Uterine smooth muscle cell (primary cell): Measurements from ENCODE around the gene IL11RA. TPM values are rescaled to one million over a fixed set of nuclear protein-coding genes. Genes with fewer than 3 reads are reported as not detected.

Source experiments
- total RNA-seq: library from RNA; depleted of rRNA; stranded (reverse); fragments of >200 nt; gene quantifications from 2 replicates; pipeline ENCODE4 v1.2.3, GENCODE V29; 2014

The IL11RA gene
- total RNA-seq = 5.8 and 8.0 TPM in 2 replicates

DNA sequence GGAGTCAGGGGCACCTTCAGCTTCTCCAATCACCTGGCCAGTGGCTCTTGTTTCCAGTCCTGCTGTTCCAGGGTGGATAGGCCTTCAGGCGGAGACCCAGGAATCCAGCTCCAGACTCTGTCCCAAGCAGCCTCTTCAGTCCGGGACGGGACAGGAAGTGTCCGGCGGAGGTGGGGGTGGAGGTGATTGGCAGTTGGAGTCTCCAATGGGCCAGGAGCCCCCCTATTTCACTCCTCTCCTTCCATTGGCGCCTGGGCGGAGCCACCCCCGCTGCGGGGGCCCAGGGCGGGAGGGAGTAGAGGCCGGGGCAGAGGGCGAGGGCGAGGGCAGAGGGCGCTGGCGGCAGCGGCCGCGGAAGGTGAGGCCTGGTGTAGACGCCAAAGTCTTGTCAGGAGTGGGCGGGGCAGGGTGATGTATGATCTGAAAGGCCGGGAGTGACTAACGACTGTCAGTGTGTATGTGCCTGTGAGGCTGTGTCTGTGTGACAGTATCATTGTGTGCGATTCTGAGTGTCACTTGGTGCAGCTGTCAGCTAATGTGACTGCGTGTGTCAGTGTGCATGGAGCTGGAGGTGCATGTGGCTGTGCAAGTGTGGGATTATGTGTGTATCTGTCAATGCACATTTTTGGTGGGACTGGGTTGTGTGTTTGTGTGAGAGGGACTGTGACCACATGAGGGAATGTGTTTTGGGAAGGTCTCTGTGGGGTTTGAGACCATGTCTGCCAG is at the start of gene IL11RA:
Gene IL11RA (plus strand): TSS at position 310 of the 726 bp plus-strand sequence. CDS start 3,033 bp downstream, outside the sequence.

DNA sequence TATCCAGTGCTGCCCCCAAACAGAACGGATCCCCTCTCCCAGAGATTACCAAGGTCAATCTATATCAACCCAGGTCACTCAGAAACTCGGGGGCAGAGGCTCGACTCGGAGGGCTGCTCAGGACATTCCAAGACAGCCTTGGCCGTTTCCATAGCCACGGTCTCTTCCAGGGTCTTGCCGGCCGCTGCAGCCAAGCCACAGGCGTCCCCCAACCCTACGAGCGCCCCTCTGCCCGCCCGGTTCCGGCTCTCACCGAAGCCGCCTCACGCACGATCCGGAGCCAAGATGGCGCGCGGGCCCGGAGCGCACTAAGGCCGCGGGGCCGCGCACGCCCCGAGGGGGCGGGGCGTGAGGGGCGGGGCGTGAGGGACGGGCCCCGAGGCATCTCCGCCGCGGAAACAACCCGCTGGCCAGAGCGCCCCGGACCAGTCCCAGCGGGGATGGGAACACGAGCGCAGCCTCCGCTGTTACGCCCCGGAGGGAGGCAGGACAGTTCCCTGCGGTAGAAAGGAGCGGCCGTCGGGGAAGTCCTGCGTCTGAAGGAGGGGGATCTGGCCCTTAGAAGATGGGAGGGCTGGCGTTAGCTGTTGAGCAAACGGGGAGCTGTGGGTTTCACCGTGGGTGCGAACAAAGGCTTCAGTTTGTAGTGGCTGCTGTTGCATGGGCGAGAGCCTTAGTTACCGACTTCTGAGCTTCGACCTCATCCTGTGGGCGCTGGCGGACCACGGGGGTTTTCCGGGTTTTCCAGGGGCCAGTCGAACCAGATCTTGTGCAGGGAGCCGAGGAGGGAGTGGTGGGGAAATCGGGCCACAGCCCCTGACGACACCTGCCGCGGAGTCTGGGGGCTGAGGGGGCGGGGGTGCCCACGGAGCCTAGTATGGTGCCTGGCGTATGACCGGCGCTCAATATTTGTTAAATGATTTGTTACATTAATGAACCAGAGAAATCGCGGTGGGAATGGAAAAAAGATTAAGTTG is 39.9 kb upstream of the IL11RA start, which contains the start of gene RPP25L:
Gene RPP25L (minus strand): TSS at position 287 of the 977 bp plus-strand sequence. CDS start 801 bp downstream, outside the sequence.

DNA sequence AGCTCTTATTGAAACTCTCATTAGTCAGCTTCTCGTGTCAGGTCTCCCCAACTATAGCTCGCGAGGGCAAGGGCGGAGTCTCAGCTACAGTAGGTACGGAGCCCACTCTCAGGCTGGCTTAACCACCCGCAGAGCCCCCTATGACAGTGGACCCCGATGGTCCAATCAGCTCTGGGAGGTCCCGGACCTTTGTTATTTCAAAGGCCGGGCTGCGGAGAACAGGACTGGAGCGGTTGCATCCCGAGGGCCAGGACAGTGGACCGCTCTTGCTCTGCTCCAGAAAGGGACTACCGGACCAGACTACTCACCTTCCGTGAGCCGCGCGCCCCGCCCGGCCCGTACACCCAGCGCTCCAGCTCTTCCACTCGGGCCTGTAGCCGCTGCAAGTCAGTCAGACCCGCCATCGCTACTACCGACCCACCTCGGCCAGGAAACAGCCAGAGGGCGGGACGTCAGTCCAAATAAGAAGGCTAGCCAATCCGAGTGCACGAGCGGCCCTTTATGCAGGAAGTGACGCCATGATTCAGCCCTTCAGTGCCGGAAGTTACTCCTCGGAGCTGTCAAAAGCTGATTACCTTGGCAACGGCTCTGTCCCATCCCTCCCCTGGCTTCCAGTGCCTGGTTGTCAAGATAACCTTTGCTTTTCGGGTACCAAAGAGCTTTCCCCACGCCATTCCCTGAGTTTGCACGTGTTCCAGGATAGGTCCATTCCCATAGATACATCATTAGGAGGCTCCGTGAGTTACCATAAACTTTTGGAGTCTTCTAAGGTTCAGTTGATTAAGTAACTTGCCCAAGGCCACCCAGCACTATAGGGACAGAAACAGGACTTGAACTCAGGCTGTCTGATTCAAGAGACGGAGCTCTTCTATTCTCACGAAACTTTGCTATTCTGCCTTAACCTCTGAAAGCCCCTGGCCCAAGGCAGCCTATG is 31.7 kb upstream of the IL11RA start, which contains the start of gene DCTN3:
Gene DCTN3 (minus strand): TSS at position 435 of the 934 bp plus-strand sequence. CDS start 31 bp downstream, at position 404.

DNA sequence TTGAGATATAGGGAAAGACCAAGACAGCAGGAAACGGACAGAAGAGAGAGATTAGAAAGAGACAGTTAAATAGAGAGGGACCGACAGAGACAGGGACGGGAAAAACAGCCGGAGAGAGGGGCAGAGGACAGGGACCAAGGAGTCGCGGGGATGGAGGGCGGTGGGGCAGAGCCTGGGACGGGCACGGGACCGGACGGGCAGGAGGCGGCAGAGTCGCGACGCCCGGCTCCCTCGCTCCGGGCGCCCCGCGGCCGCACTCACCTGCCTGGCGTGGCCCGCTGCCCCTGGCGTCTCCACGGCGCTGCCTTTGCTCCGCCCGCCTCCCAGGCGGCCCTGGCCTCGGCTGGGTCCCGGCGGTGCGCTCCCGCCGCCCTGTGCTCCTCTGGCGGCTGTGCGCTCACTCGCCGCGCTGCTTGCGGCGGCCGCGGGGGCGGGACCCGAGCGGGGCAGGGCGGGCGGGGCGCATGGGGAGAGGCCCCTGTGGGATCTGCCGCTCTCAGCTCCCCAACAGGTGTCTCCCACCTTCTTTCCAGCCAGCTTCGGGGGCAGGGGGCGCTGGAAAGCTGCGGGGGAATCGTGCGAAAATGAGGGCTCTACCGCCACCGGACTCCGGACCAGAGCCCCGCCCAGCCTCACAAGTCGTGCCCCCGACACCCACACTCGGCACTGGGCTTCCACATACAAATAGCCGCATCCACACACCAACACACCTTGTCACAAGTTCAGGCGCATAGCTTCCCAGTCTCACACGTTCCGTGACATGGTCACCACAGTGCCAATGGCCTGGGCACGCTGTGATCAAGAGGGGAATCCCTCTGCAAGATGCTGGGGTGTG is 23.1 kb upstream of the IL11RA start, which contains the start of gene ARID3C:
Gene ARID3C (minus strand): TSS at position 411 of the 835 bp plus-strand sequence. CDS start 1,052 bp downstream, outside the sequence.

DNA sequence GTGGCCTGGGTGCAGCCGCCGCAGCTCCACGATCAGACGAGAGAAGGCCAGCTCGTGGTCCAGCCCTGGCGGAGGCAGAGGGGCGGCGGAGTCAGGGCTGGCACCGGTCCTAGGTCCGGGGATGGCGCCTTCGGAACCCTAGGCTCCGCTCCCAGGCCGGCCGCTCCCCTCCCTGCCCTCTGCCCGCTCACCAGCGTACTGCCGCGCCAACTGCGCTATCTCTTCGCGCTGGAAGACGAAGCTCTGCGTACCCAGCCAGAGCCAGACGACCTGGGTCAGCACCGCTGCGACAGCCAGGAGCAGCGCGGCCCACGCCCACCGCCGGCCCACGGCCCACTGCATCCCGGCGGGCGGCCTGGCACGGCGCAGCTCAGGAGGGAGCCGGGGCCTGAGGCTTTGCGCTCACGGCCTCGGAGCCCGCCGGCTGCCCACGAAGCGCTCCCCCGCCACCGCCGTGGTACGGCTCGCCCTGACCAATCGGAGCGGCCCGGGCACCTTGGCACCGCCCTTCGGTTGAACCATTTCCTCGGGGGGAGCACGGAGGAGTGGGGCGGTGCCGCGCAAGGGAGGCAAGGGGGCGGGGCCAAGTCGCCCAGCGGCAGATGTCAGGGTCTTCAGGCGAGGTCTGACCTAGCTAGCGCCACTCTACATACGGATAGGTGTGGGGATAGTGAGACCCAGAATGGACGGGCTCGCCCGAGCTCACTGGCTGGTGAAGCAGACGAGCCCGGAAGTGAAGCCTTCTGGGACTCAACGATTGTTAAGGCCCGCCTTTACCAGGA is 14.4 kb upstream of the IL11RA start, which contains the start of gene SIGMAR1:
Gene SIGMAR1 (minus strand): TSS at position 432 of the 782 bp plus-strand sequence. CDS start 90 bp downstream, at position 342.

DNA sequence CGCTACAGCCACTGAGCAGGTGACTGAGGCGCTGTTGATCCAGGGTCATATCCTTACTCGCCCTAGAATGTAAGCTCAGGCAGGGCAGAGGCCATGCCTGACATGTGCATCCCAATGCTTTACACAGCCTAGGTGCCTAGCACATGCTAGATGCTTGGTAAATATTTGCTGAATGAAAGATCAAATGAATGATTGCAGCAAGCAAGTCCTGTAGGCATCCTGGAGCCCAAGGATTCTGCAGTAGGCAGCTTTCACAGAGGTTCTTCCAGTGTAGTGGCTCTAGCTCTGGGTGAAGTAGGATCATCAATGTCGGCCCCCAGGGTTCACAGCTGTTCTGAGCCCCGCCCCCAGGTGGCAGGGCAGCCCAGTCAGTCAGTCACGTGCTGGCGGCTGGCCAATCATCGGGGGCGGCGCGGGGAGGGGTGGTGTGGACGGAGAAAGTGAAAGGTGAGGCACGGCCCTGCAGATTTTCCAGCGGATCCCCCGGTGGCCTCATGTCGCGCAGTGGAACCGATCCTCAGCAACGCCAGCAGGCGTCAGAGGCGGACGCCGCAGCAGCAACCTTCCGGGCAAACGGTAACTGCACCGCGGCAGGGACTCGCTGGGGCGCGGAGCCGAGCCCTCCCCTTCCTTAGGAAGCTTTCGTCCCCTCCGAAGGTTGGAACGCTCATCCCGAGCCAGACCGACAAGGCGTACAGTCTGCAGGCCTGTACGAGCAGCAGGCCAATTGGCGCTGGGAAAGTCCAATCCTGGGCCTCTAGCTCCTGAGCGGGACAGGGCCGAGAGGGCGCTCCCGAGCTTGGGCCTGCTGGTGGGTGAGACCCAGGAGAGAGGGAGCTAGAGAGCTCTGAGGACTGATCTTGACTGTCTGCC is 5.5 kb upstream of the IL11RA start, which contains the start of gene GALT:
Gene GALT (plus strand): TSS at position 465 of the 873 bp plus-strand sequence. CDS start 30 bp downstream, at position 495.

DNA sequence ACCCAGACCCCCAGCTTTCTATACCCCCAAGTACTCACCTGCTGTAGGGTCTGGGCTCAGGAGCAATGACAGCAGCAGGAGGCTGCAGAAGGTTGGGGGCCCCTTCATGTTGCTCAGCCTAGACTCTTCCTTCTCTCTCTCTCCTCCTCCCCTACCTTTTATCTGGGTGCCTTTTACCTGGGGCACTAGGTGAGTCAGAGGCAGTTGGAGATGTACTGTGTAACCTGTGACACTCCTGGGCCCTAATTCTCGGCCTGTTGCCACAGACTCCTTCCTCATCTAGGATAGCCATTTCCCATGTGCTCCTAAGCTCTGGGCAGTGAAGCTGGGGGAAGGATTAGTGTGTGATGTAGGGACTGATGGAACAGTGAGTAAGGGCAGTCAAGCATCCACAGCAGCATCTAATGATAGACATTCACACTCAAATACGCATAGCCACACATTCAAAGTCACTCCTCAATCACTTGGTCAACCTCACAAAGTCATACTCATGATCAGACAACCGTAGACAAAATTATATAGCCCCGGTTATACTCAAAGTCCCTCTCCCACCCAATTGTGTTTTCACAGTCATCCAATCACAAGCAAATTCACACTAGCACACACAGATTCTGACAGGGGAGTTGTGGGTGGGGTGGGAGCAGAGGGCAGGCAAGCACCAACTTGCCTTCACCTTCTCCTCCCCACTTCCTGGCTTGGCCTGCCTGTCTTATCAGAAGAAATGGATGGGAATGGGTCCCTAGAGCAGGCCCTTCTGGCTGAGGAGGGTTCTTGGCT is 10.7 kb downstream of the IL11RA start, which contains the start of gene CCL27:
Gene CCL27 (minus strand): TSS at position 132 of the 777 bp plus-strand sequence. CDS start 24 bp downstream, at position 108.

DNA sequence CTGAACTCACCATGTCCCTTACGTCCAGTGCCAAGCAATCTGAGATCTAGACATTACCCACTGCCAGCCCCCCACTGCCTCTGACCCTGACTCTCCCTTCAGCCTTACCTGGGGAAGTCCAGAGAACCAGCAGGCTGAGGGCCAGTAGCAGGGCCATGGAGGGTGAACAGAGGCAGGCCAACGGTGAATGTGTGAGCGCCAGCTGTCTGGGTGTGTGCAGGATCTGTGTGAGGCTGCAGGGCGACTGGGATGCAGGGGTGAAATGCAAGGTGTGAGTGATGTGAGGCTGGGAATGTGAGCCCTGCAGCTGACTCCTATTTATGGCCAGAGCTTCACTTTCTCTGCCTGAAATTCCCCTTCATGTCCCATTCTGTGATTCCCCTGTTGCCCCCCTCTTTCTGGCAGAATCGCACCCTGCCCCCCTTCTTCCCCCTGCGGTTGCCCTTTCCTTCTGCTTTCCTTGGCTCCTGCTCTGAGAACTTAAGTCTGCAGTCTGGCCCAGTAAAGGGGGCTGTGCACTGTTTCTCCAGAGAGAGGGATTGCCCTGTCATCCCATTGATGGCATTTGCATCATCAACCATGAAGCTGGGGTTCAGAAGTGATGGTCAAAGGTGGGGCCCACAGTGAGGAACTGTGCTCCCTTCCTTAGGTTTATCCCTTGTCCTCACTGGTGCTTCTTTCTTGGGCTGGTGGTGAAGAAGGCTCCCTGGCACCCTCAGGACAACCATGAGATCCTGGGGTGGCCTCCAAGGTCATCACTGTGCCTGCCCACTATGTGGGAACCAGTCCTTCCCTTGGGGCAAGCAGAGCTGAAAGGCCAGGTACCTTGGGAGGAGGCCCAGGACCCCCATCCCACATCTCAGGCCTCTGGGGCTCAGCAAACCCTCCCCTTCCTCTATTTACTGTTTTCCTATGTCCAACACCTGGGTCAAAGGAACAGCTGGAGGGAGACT is 39.3 kb downstream of the IL11RA start, which contains the start of gene CCL19:
Gene CCL19 (minus strand): TSS at position 294 of the 953 bp plus-strand sequence. CDS start 137 bp downstream, at position 157.

DNA sequence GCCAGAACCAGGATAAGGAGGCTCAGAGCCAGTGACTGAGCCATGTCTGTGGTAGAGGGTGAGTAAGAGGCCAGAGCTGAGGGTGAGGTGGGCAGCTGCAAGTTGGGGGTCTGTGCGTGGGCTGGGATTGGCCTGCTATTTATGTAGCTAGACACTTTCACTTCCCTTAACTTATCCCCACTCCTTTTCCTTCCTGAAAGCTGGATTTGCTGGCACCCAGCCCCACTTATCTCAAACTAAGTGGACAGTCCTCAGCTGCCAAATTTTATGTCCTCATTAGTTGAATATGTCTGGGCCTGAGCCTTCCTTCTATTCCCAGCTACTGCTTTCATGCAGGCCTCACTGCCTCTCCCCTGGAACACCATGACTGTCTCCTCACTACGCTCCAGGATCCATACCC is 58.0 kb downstream of the IL11RA start, which contains the start of gene CCL21:
Gene CCL21 (minus strand): TSS at position 114 of the 400 bp plus-strand sequence. CDS start 70 bp downstream, at position 44.

Other genes with a start within 250 kb of the IL11RA start
- gene FAM219A, start 193.6 kb upstream of the IL11RA start, total RNA-seq = 6.6 and 8.5 TPM in 2 replicates
- gene DNAI1, start 193.4 kb upstream of the IL11RA start, total RNA-seq = 0.11 and 0.12 TPM in 2 replicates
- not detected in 2 replicates for gene ENHO, start 129.2 kb upstream of the IL11RA start, total RNA-seq
- gene CNTFR, start 62.5 kb upstream of the IL11RA start, total RNA-seq = not detected in 2 replicates
- gene RPP25L, start 40.1 kb upstream of the IL11RA start, total RNA-seq = 28.7 and 30.6 TPM in 2 replicates
- gene DCTN3, start 31.7 kb upstream of the IL11RA start, total RNA-seq = 98.2 and 136 TPM in 2 replicates
- gene ARID3C, start 23.1 kb upstream of the IL11RA start, total RNA-seq = 0.12 and 0.22 TPM in 2 replicates
- gene SIGMAR1, start 14.4 kb upstream of the IL11RA start, total RNA-seq = 87.6 and 95.2 TPM in 2 replicates
- gene GALT, start 5.5 kb upstream of the IL11RA start, total RNA-seq = 21.8 and 28.1 TPM in 2 replicates
- 0.11 TPM in 1 of 2 replicates, not detected in the other for gene CCL27, start 10.5 kb downstream of the IL11RA start, total RNA-seq
- not detected in 2 replicates for gene CCL19, start 39.1 kb downstream of the IL11RA start, total RNA-seq
- not detected in 2 replicates for gene CCL21, start 58.0 kb downstream of the IL11RA start, total RNA-seq